ENCODE measurements around the gene CPNE5.
"Not testable (repeated sequence)": the region's sequence is repeated elsewhere in the genome, so short reads cannot be mapped to it uniquely, and the experiment has no call there.

GRCh38 chr6:36813047-36813446 lies 26.2 kb downstream of the CPNE5 start:
- not testable (repeated sequence) for TF ChIP-seq CTCF (conservative IDR thresholded peaks at IDR 0.05 in 1 of 2, IDR thresholded peaks at IDR 0.05 in 1 of 2; ENCODE audit: low read depth in 1 of 2, low read length in 2 of 2); EZH2 (IDR thresholded peaks at IDR 0.05; ENCODE audit: low read length, missing control alignments)
